NOMO-1 (cell line): ENCODE data around the gene BGN.

ENCODE experiments used
- DNase-seq, 2 experiments: peaks; one replicate each; lab custom pipeline; 2025; ENCODE audit not compliant: unreplicated experiment in 2 of 2; lab: John Stamatoyannopoulos, UW

BGN gene

DNA sequence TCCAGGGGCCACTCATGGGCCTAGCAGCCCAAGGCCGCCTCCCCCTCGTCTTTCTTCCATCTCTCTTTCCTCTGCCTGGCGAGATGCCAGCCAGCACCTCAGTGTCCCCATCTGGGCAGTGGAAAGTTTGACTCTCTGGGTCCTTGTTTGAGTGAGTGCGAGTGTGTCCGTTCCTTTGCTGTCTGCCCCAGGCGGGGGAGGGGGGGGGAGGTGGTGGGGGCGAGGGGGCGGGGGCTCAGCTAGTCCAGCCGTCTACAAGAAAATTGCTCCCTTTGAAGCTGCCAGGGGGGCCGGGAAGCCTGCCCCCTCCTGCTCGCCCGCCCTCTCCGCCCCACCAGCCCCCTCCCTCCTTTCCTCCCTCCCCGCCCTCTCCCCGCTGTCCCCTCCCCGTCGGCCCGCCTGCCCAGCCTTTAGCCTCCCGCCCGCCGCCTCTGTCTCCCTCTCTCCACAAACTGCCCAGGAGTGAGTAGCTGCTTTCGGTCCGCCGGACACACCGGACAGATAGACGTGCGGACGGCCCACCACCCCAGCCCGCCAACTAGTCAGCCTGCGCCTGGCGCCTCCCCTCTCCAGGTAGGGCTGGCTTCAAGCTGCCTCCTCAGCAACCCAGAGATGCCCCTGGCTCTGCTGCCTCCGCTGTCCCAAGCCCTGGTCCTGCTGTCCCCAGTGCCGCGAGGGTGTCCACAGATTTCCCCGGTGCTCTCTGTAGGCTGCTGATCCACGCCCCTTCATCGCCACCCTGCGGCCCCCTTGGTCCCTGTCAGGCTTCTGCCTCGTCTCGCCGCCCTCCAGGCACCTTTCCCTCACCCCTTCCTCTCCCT lies at the start of gene BGN:
Gene BGN, plus strand, starts transcription at position 440 of the 821 bp plus-strand sequence. CDS start 9,652 bp downstream, outside the sequence.
- no peak for DNase-seq

- DNase-seq, result no peak
Measured at GRCh38 chrX:153445106-153445855, 49.5 kb upstream of the BGN start.

DNA sequence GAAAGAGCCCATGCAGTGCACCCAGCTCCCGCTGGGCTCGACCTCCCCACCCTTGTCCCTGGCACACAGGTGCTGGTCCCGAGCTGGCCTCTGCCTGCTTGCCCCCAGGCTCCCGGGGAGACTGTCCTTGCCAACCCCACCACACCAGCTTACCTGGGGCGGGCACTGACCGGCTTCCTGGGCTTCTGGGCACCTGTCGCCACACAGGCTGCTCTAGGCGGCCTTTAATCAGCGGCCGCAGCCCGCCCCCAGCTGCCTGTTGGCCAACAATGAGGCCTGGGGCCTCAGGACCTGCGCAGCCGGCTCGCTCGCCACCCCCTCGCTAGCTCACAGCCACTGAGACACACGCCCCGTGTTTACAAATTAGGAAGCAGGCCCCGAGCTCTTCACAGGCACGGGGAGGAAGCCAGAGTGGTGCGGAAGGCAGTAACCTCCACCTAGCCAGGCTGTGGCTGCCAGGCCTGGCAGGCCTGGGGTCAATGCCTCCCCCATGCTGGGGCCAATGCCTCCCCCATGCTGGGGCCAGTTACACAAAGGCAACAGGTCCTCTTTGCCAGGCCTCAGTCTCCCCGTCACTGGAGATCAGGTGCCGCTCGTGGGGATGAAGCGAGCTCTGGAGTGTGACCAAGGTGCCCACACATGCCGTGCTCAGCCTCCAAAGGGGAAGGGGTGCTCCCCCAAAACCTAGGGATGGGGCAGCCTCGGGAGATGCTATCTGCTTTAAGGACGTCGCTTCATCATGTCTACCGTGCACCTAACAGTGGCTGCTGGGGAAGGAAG lies 48.7 kb upstream of the BGN start, which contains the start of gene TREX2:
Gene TREX2, minus strand, starts transcription at position 201 of the 780 bp plus-strand sequence. CDS start 626 bp downstream, outside the sequence.
- no peak for DNase-seq

DNA sequence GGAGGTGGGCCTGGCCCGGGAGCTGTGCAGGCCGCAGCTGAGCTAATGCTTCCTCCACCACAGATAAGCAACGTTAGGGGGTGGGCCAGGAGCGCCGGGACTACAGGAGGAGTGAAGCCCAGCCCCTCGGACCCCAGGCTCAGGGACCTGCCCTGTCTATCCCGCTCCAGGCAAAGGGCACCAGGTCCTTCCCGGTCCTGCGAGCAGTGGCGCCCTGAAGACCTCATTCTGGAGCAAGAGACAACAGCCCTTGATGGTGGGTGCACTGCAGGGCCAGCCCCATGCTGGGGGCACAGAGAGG lies 48.2 kb upstream of the BGN start:
- DNase-seq, result no peak

GRCh38 chrX:153446950-153447580 lies 47.7 kb upstream of the BGN start:
- no peak for DNase-seq

DNA sequence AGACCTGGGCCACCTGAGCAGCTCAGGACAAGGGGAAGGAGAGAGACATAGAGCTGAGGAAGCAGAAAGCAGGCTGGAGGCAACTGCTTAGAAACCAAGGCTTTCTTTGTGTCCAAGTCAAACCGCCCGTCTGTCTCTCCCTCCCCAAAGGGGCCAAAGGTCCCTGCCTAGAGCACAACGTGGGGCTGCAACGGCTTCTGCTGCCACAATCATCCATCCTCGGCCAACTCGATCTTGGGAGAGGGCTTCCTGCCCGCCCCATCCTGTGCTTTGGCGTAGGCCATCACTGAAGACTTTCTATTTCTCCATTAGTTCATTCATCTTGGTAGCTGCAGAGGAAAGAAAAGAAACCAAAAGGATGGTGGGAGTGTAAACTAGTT lies 47.2 kb upstream of the BGN start:
- no peak for DNase-seq

DNA sequence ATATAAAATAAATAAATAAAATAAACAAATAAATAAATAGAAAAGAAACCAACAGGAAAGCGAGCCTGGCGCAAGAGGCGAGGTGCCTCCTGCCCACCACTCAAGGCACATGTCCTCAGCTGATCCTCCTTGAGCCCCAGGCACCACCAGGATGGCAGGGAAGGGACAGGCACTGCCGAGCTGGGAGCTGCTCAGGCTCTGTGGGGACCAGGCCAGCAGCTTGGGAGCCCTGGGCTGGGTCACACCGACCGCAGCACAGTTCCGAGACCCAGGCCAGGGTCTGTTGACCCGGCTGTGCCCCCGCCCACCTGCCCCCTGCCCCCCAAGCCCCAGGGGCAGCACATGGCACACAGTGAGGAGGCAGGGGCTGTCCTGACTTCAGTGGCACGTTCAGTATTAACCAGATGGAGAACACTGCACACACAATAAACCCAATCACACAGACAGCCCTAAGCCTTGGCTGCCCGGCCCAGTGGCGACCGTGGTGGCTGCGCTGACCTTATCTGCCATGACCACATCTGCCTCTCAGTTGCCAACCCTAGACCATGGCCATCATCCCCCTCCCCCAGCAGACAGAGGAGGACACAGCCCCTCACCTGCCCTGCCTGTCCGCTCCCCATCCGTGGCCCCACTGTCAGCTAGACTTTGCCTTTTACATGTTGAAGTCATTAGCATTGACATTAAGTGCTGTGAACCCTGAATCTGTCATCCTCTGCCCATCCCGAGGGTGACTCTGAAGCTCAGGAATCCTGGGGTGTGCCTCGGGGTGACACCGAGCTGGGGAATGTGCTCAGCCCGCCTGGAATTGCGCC lies 46.0 kb upstream of the BGN start:
- DNase-seq, result no peak

- no peak for DNase-seq
Measured at GRCh38 chrX:153449368-153450113, 45.2 kb upstream of the BGN start.

GRCh38 chrX:153450114-153450948 lies 44.4 kb upstream of the BGN start:
- DNase-seq, result no peak

- DNase-seq, result no peak
Measured at GRCh38 chrX:153450949-153451277, 43.9 kb upstream of the BGN start.

- no peak for DNase-seq
Measured at GRCh38 chrX:153454901-153455550, 39.8 kb upstream of the BGN start.

DNA sequence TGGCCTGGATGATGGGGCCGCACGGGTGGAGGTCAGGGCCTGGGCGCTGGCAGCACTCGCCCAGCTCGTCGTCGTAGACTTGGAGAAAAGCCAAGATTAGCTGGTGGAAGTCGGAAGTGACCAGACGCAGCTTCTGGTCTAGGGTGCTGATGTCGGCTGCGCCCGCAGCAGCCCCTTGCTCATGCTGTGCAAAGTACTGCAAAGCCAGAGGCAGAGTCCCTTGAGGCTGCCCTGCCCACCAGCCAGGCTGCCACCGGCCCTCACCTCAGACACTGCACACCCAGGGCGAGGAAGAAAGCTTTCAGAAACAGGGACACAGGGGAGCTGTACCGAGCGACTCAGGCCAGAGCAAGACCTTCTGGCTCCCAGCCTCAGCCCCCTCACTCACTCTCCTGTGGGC lies 39.2 kb upstream of the BGN start:
- no peak for DNase-seq

GRCh38 chrX:153456161-153456560 lies 38.6 kb upstream of the BGN start:
- no peak for DNase-seq

GRCh38 chrX:153456704-153457103 lies 38.1 kb upstream of the BGN start:
- no peak for DNase-seq

DNA sequence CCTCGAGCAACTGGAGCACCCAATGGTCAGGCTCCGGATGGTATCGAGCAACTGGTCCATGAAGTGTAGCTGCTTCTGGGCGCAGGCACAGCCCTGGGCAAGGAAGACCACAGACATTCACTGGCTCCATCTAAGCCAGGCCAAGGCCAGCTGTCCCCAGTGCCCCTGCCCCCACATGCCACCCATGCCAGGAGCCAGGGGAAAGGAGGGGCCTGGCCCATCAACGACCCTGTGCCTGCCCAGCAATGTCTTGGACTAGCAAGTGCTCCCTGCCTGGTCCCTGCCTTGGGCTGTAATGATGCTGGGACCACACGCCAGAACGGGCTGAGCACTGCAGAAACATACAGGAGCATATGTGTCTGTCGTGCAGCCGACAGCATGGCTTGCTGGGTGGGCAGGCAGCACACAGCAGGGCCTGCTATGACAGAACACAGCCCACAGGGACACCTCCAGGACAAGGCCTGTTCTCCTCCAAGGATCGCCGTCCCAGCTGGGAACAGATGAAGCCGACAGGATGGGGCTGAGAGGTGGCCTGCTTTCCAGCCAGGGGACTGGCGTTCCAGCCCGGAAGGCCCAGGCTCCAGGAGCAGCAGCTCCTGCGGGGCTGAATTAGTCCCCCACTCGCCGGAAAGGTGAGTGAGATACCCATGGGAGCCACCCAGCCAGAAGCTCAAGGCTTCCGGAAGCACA lies 37.5 kb upstream of the BGN start:
- no peak for DNase-seq

DNA sequence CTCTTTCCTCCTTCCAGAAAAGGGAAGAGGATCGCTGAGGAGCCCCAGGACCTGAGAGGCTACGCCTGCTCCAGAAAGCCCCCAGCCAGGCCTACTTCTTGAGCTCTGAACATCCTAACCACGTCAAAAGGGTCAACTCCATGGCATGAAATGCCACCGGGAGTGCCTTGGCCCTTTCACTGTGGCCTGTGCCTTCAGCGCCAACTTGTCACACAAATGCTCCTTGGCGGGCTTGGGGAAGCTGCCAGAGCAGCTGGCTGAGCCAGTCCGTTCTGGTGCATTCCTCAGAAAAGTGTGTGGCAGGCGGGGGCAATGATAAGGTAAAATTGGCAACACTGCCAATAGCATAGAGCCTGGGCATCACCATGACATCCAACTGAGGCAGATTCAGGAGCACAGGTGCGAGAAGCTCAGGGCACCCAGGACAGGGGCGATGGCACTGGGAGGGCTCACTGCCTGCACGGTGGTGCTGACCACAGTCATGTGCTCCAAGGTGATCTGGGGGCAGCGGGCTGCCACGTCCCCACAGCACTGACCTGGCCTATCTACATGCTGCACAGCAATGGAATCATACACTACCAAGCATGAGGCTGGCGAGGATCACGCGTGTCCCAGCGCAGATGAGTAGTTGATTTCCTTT lies 36.8 kb upstream of the BGN start:
- DNase-seq, result no peak

GRCh38 chrX:153458476-153458875 lies 36.3 kb upstream of the BGN start:
- no peak for DNase-seq
